Ramos (cell line): ENCODE measurements around the gene CLMN.

ENCODE experiments used
- in situ Hi-C: fragments of 300-500 bp; cut with MboI; formaldehyde crosslinking; loops from one replicate; pipeline ENCODE4 v1.14.3; 2022; ENCODE audit warnings: low sequenced_read_pairs; ENCODE audit not compliant: unreplicated experiment

CLMN gene

GRCh38 chr14:95133282-95133681, 186.4 kb downstream of the CLMN start:
- in situ Hi-C loops: no loop called here

GRCh38 chr14:95132760-95133159, 186.9 kb downstream of the CLMN start:
- in situ Hi-C loops: no loop called here
